GM12873 (cell line): ENCODE data around the gene PPM1N.

ENCODE experiments used
- TF ChIP-seq, protein P1 (sequence below): IDR thresholded peaks from 2 replicates; pipeline ENCODE4 v1.5.1; 2012; ENCODE audit warnings: low read depth, mild to moderate bottlenecking, moderate library complexity, low read length, control low read depth; ENCODE audit not compliant: insufficient read depth; ENCODE audit errors: missing control alignments

The PPM1N gene

DNA sequence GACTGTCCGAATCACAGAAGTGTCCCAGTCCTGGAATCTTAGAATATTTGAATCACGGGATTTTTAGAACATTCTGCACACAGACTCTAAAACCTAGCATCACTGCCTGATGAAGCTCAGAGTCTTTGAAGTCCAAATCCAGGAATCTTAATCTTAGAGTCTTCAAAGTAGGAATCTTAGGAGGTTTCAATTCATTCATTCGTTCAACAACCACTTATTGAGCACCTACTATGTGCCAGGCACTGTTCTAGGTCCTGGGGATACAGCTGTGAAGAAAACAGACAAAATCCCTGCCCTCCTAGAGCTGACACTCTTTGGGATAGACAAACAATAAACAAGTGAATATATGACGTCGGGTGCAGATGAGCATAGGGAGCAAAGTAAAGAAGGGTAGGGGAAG lies 3.1 kb upstream of the PPM1N start:
- TF ChIP-seq, protein P1, sequence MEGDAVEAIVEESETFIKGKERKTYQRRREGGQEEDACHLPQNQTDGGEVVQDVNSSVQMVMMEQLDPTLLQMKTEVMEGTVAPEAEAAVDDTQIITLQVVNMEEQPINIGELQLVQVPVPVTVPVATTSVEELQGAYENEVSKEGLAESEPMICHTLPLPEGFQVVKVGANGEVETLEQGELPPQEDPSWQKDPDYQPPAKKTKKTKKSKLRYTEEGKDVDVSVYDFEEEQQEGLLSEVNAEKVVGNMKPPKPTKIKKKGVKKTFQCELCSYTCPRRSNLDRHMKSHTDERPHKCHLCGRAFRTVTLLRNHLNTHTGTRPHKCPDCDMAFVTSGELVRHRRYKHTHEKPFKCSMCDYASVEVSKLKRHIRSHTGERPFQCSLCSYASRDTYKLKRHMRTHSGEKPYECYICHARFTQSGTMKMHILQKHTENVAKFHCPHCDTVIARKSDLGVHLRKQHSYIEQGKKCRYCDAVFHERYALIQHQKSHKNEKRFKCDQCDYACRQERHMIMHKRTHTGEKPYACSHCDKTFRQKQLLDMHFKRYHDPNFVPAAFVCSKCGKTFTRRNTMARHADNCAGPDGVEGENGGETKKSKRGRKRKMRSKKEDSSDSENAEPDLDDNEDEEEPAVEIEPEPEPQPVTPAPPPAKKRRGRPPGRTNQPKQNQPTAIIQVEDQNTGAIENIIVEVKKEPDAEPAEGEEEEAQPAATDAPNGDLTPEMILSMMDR = no peak

DNA sequence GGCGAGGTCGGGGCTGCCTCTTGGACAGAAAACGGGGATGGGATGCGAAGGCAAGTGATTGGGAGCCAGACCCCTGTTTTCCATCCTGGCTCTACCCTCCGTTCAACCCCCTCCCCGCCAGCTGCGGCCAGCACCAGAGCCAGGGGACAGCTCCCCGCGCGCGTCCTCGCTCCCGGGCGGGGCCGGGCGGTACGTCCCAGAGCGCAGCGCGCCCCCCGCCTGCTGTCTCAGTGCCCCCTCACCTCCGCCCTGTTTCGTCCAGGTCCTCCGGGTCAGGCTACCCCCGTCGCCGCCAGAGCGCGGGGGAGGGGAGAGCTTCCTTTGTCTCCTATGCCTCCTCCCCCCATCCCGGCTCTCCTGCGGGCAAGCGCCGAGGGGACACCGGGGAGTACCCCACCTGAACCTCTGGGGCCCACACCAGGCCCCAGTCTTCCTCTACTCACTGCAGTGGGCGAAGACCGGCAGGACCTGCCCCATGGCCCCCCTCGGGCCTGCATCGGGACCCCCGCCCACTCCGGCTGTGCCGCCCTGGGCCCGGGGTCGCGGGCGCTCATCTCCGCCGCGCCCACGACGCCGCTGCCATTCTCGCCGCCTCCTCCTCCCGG lies 1.8 kb upstream of the PPM1N start:
- TF ChIP-seq, protein P1 = no peak

DNA sequence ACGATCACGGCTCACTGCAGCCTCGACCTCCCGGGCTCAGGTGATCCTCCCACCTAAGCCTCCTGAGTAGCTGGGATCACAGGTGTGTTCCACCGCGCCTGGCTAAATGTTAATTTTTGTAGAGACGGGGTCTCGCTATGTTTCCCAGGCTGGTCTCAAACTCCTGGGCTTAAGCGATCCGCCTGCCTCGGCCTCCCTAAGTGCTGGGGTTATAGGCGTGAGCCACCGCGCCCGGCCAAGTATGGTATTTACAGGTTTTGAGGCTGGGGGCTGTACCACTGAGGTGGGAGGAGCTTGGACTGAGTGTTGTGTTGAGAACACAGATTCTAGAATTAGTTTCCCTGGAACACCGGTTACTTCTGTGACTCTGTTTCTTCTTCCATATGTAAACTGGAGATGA lies 452 bp upstream of the PPM1N start:
- TF ChIP-seq, protein P1 = no peak

GRCh38 chr19:45499196-45500180 lies 1.2 kb downstream of the PPM1N start:
- TF ChIP-seq, protein P1 = no peak

GRCh38 chr19:45500918-45501729 lies 2.9 kb downstream of the PPM1N start:
- TF ChIP-seq, protein P1 = no peak

GRCh38 chr19:45501730-45502014 lies 3.4 kb downstream of the PPM1N start:
- TF ChIP-seq, protein P1 = no peak

DNA sequence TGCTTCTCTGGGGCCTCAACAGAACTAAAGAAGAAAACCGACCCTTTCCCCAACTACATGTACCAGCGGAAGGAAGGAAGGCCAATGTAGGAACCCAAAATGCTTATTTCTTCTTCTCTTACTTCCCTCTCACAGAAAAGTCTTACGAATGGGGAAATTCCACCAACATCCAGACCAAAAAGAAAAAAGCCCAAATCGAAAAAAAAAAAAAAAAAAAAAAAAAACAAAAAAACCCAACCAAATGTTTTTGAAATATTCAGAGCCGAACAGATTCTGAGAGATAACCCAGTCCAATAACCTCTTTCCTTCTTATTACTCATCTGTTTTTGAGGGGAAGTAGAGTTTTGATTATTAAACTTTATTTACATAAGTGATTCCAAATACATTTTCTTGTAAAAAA lies 3.9 kb downstream of the PPM1N start:
- TF ChIP-seq, protein P1 = no peak
